A549 (cell line): Measurements from ENCODE around the gene SRC. TPM values are rescaled to one million over a fixed set of nuclear protein-coding genes. Genes with fewer than 3 reads are reported as not detected.

Source experiments
- ATAC-seq, 2 experiments: fragments of 200-7000 bp in 1 of 2; fragments of >200 bp in 1 of 2; cut with Nextera tagmentation in 1 of 2; cut with Tn5 transposase in 1 of 2; 3 replicates each; pipeline versions ENCODE4 v1.8.0 to v1.9.1; 2018 to 2020; ENCODE audit warnings: mild to moderate bottlenecking in 1 of 2, moderate library complexity in 1 of 2
- CTCF ChIA-PET: fragments of 300-600 bp; sonication (Branson Sonifier 250); formaldehyde crosslinking; extraction: SDS; loops from one replicate; lab custom pipeline; 2021; ENCODE audit warnings: antibody characterized with exemption, inconsistent platforms; lab: Yijun Ruan, JAX
- POLR2A ChIA-PET: fragments of 350-600 bp; formaldehyde crosslinking; extraction: SDS; loops from one replicate; lab custom pipeline; 2021; ENCODE audit warnings: antibody characterized with exemption, inconsistent platforms; lab: Yijun Ruan, JAX
- DNase-seq, 2 experiments: peaks; one replicate each; pipeline versions ENCODE4 v3.0.0 to v3.0.0-alpha.2; 2011 to 2016; ENCODE audit warnings: low read depth in 1 of 2, low spot score in 1 of 2
- FAIRE-seq: peaks from 2 replicates; lab custom pipeline; 2011; peaks lifted over from hg19 to GRCh38; lab: Jason Lieb, UNC
- H3K27ac ChIP-seq, 2 experiments: fragments of >200 bp; sonication (Bioruptor Twin); formaldehyde crosslinking; 3 replicates each; pipeline ENCODE4 v1.5.1; 2016 to 2017
- H3K4me1 ChIP-seq: fragments of >200 bp; sonication (Bioruptor Twin); formaldehyde crosslinking; 3 replicates; pipeline ENCODE4 v1.6.1; 2016
- H3K4me2 ChIP-seq: fragments of >200 bp; sonication (Bioruptor Twin); formaldehyde crosslinking; 3 replicates; pipeline ENCODE4 v1.6.1; 2016
- H3K4me3 ChIP-seq: fragments of >200 bp; sonication (Bioruptor Twin); formaldehyde crosslinking; 3 replicates; pipeline ENCODE4 v1.5.1; 2016
- H3K9me3 ChIP-seq: fragments of >200 bp; sonication (Bioruptor Twin); formaldehyde crosslinking; 3 replicates; pipeline ENCODE4 v1.6.1; 2016
- BCL3 ChIP-seq: fragments of >200 bp; sonication (Bioruptor Twin); formaldehyde crosslinking; IDR thresholded peaks from 3 replicates; pipeline ENCODE4 v1.6.1; 2016
- CBX8 ChIP-seq: fragments of 200-600 bp; sonication (generic); IDR thresholded peaks from 2 replicates; pipeline ENCODE4 v1.6.1; 2016
- E2F6 ChIP-seq: IDR thresholded peaks from 2 replicates; pipeline ENCODE4 v1.6.1; 2012; ENCODE audit warnings: low read depth, borderline replicate concordance
- EP300 ChIP-seq, 2 experiments: fragments of >200 bp; sonication (Bioruptor Twin); formaldehyde crosslinking; IDR thresholded peaks; 2 replicates in 1 of 2; 3 replicates in 1 of 2; pipeline ENCODE4 v1.6.1; 2016 to 2017
- HEYL ChIP-seq: fragments of 250-450 bp; sonication (Bioruptor Pico); IDR thresholded peaks from 2 replicates; pipeline ENCODE4 v1.8.0; 2021; ENCODE audit warnings: mild to moderate bottlenecking, moderate library complexity
- HOXB13 ChIP-seq: fragments of 250-450 bp; sonication (Bioruptor Pico); IDR thresholded peaks from 2 replicates; pipeline ENCODE4 v1.5.0; 2020; ENCODE audit warnings: low read depth, mild to moderate bottlenecking, moderate library complexity
- HOXB5 ChIP-seq: fragments of 250-450 bp; sonication (Bioruptor Pico); IDR thresholded peaks from 2 replicates; pipeline ENCODE4 v1.5.0; 2020; ENCODE audit warnings: mild to moderate bottlenecking, moderate library complexity
- JUN ChIP-seq, 2 experiments: fragments of >200 bp; sonication (Bioruptor Twin); formaldehyde crosslinking; IDR thresholded peaks; 2 replicates in 1 of 2; 3 replicates in 1 of 2; pipeline ENCODE4 v1.6.1; 2016 to 2017
- KDM5A ChIP-seq: fragments of 200-600 bp; sonication (generic); IDR thresholded peaks from 2 replicates; pipeline ENCODE4 v1.6.1; 2016; ENCODE audit warnings: antibody characterized with exemption, mild to moderate bottlenecking
- NFE2L2 ChIP-seq: fragments of 150-350 bp; conservative IDR thresholded peaks from 2 replicates; pipeline ENCODE4 v1.6.1; 2014; ENCODE audit warnings: low read length
- RAD21 ChIP-seq, 2 experiments: fragments of >200 bp in 1 of 2; sonication (Bioruptor Twin) in 1 of 2; formaldehyde crosslinking in 1 of 2; IDR thresholded peaks in 1 of 2; conservative IDR thresholded peaks in 1 of 2; 2 replicates in 1 of 2; 3 replicates in 1 of 2; pipeline ENCODE4 v1.6.1; 2012 to 2018; ENCODE audit warnings: inconsistent platforms in 1 of 2
- RARB ChIP-seq: fragments of 250-450 bp; sonication (Bioruptor Pico); IDR thresholded peaks from 2 replicates; pipeline ENCODE4 v1.8.0; 2021; ENCODE audit warnings: mild to moderate bottlenecking, moderate library complexity
- REST ChIP-seq: fragments of 200-600 bp; sonication (generic); IDR thresholded peaks from 2 replicates; pipeline ENCODE4 v1.6.1; 2016; ENCODE audit warnings: antibody characterized with exemption, mild to moderate bottlenecking, moderate library complexity
- RNF2 ChIP-seq: fragments of 200-600 bp; sonication (generic); IDR thresholded peaks from 2 replicates; pipeline ENCODE4 v1.6.1; 2016; ENCODE audit warnings: low read depth, mild to moderate bottlenecking, antibody characterized with exemption, moderate library complexity, borderline replicate concordance
- SREBF2 ChIP-seq: fragments of 450-650 bp; IDR thresholded peaks from 2 replicates; pipeline ENCODE4 v1.6.1; 2014; ENCODE audit warnings: mild to moderate bottlenecking, moderate library complexity
- TP53 ChIP-seq: fragments of 250-450 bp; sonication (Bioruptor Pico); IDR thresholded peaks from 2 replicates; pipeline ENCODE4 v1.5.0; 2021; ENCODE audit warnings: mild to moderate bottlenecking, moderate library complexity
- ZC3H11A ChIP-seq: fragments of 450-650 bp; IDR thresholded peaks from 2 replicates; pipeline ENCODE4 v1.6.1; 2014; ENCODE audit warnings: antibody characterized with exemption, mild to moderate bottlenecking
- ZNF302 ChIP-seq: fragments of 250-450 bp; sonication (Bioruptor Pico); IDR thresholded peaks from 2 replicates; pipeline ENCODE4 v1.9.0; 2021; ENCODE audit warnings: inconsistent platforms, mild to moderate bottlenecking, moderate library complexity
- ZSCAN20 ChIP-seq: fragments of 250-450 bp; sonication (Bioruptor Pico); IDR thresholded peaks from 2 replicates; pipeline ENCODE4 v1.8.0; 2022; ENCODE audit warnings: mild to moderate bottlenecking, moderate library complexity
- WGBS: methylation state at CpG from one replicate; pipeline ENCODE4 v1.1.6; 2017; ENCODE audit errors: missing lambda C conversion rate; 5-methylcytosine and 5-hydroxymethylcytosine counted together
- polyA plus RNA-seq, 4 experiments: library from polyadenylated mRNA; depleted of rRNA in 3 of 4; stranded (reverse); fragments of >200 nt; fragmentation: RNase III in 1 of 4; extraction: RNeasy Plus Mini Kit Qiagen cat#74134 plus additional on column Dnase treatment in 1 of 4; gene quantifications; 2 replicates in 3 of 4; 3 replicates in 1 of 4; pipeline ENCODE4 v1.2.3, GENCODE V29; 2011 to 2017
- TF ChIP-seq, protein P1 (sequence below): IDR thresholded peaks from 2 replicates; pipeline ENCODE4 v1.6.1; 2012

SRC gene
- polyA plus RNA-seq, 2 of the 4 experiments (the other 2 are of a cell fraction) = 139 to 154 TPM

DNA sequence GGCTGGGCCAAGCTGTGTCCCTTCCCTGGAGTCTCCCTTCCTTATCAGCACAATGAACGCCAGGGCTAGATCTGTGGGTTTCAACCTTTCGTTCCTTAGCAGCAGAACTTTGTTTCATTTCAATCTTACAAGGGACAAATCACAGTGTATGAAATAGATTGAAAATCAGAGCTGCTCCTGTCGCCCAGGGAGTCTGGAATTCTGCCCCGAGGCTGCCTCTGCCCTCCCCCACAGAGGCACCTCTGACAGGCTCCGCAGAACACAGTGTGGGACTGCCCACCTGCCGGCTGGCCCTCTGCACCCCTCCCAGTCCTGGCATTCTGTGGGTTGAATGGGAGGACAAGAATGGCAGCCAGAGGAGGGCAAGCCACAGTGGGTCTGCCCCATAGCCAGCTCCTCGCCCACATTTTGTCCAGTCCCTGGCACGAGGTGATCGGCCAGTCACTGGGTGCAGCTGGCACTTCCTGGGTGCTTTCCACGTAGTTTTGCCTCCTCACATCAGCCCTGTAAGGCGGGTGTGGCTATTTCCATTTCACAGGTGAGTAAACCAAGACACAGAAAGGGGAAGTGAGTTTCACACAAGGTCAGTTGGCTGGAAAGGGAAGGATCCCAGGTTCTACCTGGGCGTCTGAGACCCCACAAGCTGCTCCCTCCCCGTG, 30.4 kb upstream of the SRC start:
- no peak for FAIRE-seq
- ChIA-PET POLR2A (no interaction called here), CTCF (interaction anchor here (1.3 kb wide), 2 partner anchors 11 to 219 kb away, joined by 3 to 6 read pairs; no protein-coding TSS in a partner anchor)
- Histone ChIP-seq H3K4me1 (no peaks in the 10 kb centered on the region; the same call in 2 of the 3 replicates), H3K27ac (peak overlapping the region in 1 of 2 experiments; percentile 39; a peak in 1 of 6 replicates), H3K9me3 (no peaks in the 10 kb centered on the region), H3K4me3 (no peak overlapping the region), H3K4me2 (no peak overlapping the region)
- ATAC-seq = no peak
- WGBS = 83% methylated on average over 13 of the region's 13 CpGs
- TF ChIP-seq EP300 (IDR thresholded peaks at IDR 0.05) (no peak), RNF2 (no peak), ZSCAN20 (CRISPR knock-in tag) (no peak), KDM5A (no peak), RARB (no peak), HEYL (CRISPR knock-in tag) (no peak)
- TF ChIP-seq, protein P1, sequence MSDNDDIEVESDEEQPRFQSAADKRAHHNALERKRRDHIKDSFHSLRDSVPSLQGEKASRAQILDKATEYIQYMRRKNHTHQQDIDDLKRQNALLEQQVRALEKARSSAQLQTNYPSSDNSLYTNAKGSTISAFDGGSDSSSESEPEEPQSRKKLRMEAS = no peak
- no peak for DNase-seq

- POLR2A ChIA-PET = no interaction called here
- Histone ChIP-seq H3K4me3 (no peak overlapping the region), H3K9me3 (no peaks in the 10 kb centered on the region), H3K4me2 (no peak overlapping the region), H3K4me1 (no peaks in the 10 kb centered on the region; the same call in 2 of the 3 replicates)
- no peak for DNase-seq
- no peak for ATAC-seq
- 93% methylated on average over 15 of the region's 15 CpGs for WGBS
- CTCF ChIA-PET = interaction anchor here (0.6 to 1.3 kb wide), 3 partner anchors 11 to 1312 kb away, joined by 3 to 6 read pairs (median 3); no protein-coding TSS in a partner anchor
- FAIRE-seq = no peak
- TF ChIP-seq SREBF2 (no peak), ZNF302 (CRISPR knock-in tag) (no peak)
- TF ChIP-seq, all 56 proteins: peak for 0
- 0 out of 6 replicates have a peak overlapping the region, but pooled peaks of 1 of the 2 experiments have one; percentile 0 for H3K27ac ChIP-seq
Observed at GRCh38 chr20:37316116-37316774, 29.7 kb upstream of the SRC start.

DNA sequence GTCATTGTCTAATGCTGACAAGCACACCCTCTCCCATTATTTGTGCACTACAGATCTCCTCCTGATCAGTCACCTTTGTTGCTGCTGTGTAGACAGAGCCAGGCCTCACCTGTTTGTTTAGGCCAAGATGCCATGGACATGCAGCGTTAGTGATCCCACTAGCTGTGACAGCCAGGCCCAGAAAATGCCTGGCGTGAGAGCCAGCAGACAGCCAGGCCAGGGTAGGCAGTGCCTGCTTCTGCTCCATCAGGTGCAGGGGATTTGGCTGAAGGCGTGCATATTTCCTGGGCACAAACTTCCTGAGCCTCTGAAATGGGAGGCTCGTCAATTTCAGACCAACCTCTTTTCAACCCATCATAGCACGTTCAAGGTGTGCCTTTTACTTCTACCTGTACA, 29.2 kb upstream of the SRC start:
- CTCF ChIA-PET = interaction anchor here (0.6 to 1.3 kb wide), 2 partner anchors 218 to 1311 kb away, joined by 3 read pairs; no protein-coding TSS in a partner anchor

GRCh38 chr20:37317316-37317715, 28.6 kb upstream of the SRC start:
- Histone ChIP-seq H3K27ac (no peak overlapping the region), H3K4me2 (no peak overlapping the region), H3K4me3 (no peak overlapping the region), H3K4me1 (no peaks in the 10 kb centered on the region; the same call in 2 of the 3 replicates), H3K9me3 (peaks cover 4% of the 10 kb centered on the region)
- 86% methylated on average over 6 of the region's 6 CpGs for WGBS
- TF ChIP-seq HOXB5 (CRISPR knock-in tag) = no peak
- TF ChIP-seq REST = no peak
- TF ChIP-seq E2F6 = no peak
- ChIA-PET CTCF (no interaction called here), POLR2A (no interaction called here)
- FAIRE-seq (no peak), DNase-seq (no peak), ATAC-seq (no peak)

More for the DNA sequence above, 29.2 kb upstream of the SRC start:
- no peak overlapping the region for H3K27ac ChIP-seq
- no peak for DNase-seq
- H3K4me1 ChIP-seq = no peaks in the 10 kb centered on the region; the same call in 2 of the 3 replicates
- POLR2A ChIA-PET = no interaction called here
- no peak overlapping the region for H3K4me3 ChIP-seq
- no peak overlapping the region for H3K4me2 ChIP-seq
- ATAC-seq = no peak
- WGBS = 86% methylated on average over 5 of the region's 5 CpGs
- no peaks in the 10 kb centered on the region for H3K9me3 ChIP-seq
- no peak for FAIRE-seq
- TF ChIP-seq BCL3 (no peak), CBX8 (no peak), NFE2L2 (no peak), HOXB13 (CRISPR knock-in tag) (no peak), RAD21 (conservative IDR thresholded peaks at IDR 0.05 in 1 of 2, IDR thresholded peaks at IDR 0.05 in 1 of 2) (no peak), ZC3H11A (no peak), JUN (IDR thresholded peaks at IDR 0.05) (no peak), TP53 (CRISPR knock-in tag) (no peak), HEYL (CRISPR knock-in tag) (no peak), HOXB5 (CRISPR knock-in tag) (no peak)
